GM19395 (cell line): Measurements from ENCODE around the gene WBP2.
"Not testable (repeated sequence)": the region's sequence is repeated elsewhere in the genome, so short reads cannot be mapped to it uniquely, and the experiment has no call there.

ENCODE experiments used
- ATAC-seq: cut with Tn5 transposase; IDR thresholded peaks from one replicate; pipeline ENCODE4 v1.9.1; 2021; ENCODE audit warnings: mild to moderate bottlenecking, moderate library complexity; ENCODE audit not compliant: unreplicated experiment

Gene WBP2

GRCh38 chr17:75889454-75889853 lies 34.3 kb upstream of the WBP2 start:
- no peak for ATAC-seq

DNA sequence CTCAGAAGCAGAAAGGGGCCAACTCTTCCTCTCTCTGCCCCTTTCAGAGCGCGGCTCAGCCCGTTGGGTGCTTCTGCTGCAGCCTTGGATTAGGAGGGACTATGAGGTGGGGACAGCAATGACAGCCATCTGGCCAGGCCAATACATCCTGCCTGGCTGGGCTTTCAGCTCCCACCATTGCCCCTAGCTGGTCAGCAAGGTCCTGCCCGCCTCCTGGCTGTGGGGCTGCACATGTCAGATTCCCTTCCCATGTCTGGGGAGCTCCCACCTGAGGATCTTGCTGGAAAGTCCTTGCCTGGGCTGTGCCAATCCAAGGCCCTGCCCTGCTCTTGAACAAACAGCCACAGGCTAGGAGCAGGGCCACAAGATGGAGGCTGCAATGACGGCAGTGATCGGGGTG lies 33.3 kb upstream of the WBP2 start:
- ATAC-seq, result no peak

GRCh38 chr17:75885860-75886259 lies 30.7 kb upstream of the WBP2 start:
- ATAC-seq, result not testable (repeated sequence)

- no peak for ATAC-seq
Measured at GRCh38 chr17:75885431-75885830, 30.3 kb upstream of the WBP2 start.

DNA sequence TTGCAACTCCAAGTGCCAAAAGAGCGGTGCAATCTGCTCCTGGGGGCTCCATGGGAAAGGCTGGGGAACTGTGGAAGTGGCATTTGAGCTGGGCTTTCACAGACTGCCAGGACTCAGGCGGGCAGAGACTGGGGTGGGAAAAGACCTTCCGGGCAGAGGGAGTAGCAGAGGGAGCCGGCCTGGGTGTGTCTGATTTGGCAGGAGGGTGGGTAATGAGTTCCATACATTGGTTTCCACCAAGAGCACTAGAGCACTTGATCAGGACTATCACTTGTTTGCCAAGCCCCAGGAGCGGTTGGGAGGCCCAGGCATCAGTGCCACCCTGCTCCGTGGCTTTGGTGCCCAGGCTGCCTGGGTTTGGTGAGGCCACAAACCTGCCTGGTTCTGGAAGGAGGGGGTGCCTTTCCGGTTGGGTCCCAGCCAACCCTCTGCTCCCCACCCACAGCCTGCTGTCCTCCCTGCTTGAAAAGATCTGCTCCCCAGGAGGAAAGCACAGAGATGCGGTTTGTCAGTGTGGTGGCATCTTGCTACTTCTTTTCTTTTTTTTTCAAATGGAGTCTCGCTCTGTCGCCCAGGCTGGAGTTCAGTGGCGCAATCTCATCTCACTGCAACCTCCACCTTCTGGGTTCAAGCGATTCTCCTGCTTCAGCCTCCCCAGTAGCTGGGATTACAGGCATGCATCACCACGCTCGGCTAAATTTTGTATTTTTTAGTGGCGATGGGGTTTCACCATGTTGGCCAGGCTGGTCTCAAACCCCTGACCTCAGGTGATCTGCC lies 26.7 kb upstream of the WBP2 start:
- ATAC-seq, result no peak

- ATAC-seq, result no peak
Measured at GRCh38 chr17:75880266-75880665, 25.1 kb upstream of the WBP2 start.

GRCh38 chr17:75878174-75878998 lies 23.3 kb upstream of the WBP2 start, which contains the start of gene TRIM47:
Gene TRIM47 (minus strand): TSS chr17:75878581. CDS start chr17:75878548, 33 bp downstream.
- no peak for ATAC-seq

DNA sequence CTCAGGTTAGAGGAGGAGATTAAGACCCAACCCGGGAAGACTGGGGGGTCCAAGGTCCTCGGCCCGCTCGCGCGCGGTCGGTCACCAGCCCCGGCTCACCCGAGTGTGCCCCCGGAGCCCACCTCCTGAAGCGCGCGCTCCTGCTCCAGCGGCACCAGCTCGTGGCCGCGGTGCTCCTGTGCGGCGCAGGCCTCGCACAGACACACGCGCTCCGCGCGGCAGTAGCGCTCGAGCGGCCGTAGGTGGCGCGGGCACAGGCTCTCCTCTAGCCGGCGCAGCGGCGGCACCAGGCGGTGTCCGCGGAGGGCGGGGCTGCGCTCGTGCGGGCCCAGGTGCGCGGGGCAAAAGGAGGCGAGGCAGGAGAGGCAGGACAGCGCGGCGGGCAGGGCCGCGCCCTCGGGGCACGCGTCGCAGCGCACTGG lies 22.6 kb upstream of the WBP2 start:
- no peak for ATAC-seq

DNA sequence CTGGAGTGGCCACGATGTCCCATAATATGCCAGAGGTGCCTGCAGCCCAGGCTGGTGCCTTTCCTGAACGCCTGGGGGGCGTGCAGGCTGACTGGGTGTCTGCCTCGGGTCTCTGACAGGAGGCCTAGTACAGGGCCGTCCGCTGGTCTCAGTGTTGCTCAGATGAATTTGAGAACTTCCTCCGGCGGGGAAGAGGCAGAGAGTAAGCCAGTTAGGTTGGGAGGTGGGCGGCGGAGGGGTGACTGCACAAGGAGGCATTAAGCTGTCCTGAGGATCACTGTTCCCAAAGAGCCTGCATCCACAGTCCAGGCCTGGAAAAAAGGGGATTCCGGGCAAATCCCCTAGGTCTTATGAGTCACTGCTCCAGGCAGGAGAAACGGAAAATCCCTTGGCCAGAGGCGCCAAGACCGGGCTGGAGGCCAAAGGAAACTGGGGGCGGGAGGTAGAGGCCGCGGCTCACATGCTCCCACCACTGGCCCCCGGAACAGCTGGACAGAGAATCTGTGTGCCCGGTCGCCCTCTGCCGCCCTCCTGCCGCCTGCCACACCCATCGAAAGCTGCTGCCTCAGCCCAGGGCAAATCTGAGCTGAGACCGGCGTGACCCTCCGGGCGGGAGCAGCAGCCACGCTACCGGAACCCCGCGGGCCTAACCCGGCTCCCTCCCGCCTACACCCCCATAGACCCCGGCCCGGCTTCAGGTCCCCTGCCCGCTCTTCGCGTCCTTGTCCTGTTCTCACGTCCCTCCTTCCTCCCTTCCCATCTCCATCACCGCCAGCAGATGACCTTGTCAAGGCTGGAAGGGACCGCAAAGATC lies 22.0 kb upstream of the WBP2 start:
- ATAC-seq, result no peak

GRCh38 chr17:75876190-75876937 lies 21.2 kb upstream of the WBP2 start:
- ATAC-seq, result no peak

- ATAC-seq, result no peak
Measured at GRCh38 chr17:75875940-75876189, 20.7 kb upstream of the WBP2 start.

DNA sequence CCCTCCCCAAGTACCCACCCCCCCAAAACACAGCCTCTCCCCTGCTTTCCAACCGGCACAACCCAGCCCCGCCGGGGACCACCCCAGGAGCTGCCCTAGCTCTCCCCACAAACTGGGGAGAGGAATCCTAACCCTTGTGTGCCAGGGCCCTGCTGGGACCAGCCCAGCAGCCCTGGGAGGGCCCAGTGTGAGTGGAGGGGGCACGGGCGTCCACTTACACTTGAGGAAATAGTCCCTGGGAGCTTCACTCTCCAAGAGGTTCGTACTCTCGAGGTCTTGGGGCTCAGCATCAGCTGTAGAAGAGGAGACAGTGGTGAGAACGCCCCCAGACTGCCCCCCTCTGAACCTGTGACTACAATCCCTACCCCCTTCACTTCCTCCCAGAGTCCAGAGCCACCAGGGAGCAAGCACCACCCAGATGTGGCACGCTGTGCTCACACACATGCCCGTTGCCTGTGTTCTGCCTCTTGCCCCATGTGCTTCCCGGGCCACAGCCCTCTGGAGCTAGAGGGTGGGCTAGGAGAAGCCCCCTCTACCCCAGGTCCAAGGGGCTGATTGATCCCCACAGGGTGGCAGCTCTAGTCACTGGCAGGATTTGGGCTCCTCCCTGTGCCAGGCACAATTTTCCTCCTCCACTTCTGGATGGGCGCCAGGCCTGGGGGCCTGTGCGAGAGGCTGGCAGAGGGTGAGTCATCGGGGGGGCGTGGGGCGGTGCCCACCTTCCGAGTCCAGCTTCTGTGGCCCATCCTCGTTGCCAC lies 20.2 kb upstream of the WBP2 start:
- ATAC-seq, result no peak

GRCh38 chr17:75874323-75875181 lies 19.4 kb upstream of the WBP2 start:
- no peak for ATAC-seq

DNA sequence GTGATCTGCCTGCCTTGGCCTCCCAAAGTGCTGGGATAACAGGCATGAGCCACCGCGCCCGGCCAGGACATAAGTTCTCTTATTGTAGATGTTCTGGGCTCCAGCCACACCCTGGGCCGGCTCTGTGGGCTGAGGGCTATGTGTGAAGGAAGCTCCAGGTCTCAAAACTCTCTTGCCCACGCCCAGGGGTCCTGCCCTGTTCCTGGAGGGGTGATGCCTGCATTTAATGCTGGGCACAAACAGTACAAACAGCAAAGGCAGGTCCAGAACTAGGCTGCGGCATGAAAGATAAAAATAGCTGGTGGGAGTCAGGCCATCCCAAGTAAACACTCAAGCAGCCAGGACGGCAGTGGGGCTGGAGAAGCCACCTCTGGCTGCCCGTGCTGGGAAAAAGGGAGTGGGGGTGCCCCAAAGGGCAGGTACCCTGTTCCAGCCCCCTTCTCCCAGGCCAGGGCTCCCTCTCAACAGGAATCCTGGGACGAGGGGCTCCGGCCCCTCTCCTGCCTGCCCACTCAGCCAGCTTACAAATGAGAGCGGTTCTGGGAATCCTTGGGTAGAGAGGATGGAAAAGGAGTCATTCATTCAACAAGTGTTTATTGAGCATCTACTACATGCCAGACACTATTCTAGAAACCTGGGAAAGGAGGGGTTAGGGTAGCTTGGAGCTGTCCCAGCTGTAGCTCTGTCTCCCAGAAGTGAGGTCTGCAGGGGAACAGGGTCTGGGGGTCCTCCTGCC lies 18.6 kb upstream of the WBP2 start:
- ATAC-seq, result no peak

DNA sequence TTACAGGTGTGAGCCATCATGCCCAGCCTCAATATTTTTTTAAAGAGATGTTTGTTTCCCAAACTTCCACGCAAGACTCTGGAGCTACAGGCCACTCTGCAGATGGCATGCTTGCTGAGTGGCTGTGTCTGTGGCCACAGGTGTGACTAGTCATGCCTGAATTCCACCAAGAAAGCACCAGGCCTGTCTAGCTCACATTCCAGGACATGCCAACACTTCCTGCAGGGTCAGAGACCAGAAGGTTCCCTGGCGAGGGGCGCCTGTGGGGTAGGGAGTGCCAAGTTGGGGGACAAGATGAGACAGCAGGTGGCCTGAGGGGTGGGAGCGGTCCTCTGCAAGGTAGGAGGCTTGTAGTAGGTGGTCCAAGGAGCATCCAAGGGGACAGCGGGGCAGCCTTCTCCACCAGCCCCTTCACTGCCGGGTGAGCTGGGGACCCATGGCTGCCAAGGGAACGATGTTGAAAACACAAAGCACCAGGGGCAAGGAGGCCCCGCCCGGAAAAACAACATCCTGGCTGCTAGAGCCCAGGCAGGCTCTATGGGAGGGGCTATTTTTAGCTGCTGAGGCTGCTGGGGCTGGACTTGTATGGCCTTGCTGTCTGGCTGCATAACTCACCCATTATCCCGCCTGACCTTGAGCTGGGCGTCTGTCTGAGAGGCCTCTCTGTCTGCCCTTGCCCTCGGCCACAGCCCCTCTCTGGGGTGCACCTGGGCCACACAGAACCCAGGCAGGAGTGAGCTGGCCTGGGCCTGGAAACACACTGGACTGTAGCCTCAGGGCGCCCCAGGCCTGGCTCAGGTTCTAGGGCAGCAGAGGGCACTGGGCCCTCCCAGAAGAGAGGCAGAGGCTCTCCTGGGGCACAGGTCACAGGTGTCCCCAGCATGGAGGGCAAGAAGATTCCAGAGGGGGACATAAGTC lies 17.6 kb upstream of the WBP2 start:
- ATAC-seq, result no peak

GRCh38 chr17:75870228-75870627 lies 15.1 kb upstream of the WBP2 start:
- ATAC-seq, result not testable (repeated sequence)
